Breast epithelium (tissue), 3 donors: ENCODE results near the gene PITX3.

Experiments
- POLR2A ChIP-seq: fragments of 450-650 bp; IDR thresholded peaks from one replicate; pipeline ENCODE4 v1.6.1; 2016; ENCODE audit warnings: antibody characterized with exemption, mild to moderate bottlenecking, moderate library complexity
- POLR2AphosphoS5 ChIP-seq, 3 donors: sonication (generic); formaldehyde crosslinking; IDR thresholded peaks; one replicate each; pipeline ENCODE4 v1.6.1; 2017; ENCODE audit warnings: antibody characterized with exemption in 3 of 3
- TF ChIP-seq, protein P1 (sequence below), 3 donors: fragments of 450-650 bp; IDR thresholded peaks; one replicate each; pipeline ENCODE4 v1.5.1; 2016 to 2017; ENCODE audit warnings: antibody characterized with exemption in 3 of 3, mild to moderate bottlenecking in 3 of 3, moderate library complexity in 3 of 3

DNA sequence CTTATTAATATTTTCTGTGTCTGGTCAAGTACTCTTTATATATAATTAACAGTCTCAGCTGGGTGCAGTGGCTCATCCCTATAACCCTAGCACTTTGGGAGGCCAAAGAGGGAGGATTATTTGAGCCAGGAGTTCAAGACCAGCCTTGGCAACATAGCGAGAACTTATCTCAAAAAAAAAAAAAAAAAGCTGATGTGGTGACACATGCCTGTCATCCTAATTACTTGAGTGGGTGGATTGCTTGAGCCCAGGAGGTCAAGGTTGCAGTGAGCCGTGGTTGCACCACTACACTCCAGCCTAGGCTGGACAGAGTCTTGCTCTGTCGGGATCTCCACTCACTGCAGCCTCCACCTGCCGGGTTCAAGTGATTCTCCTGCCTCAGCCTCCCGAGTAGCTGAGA, 21.9 kb downstream of the PITX3 start:
- TF ChIP-seq POLR2A, result no peak
- TF ChIP-seq, protein P1, sequence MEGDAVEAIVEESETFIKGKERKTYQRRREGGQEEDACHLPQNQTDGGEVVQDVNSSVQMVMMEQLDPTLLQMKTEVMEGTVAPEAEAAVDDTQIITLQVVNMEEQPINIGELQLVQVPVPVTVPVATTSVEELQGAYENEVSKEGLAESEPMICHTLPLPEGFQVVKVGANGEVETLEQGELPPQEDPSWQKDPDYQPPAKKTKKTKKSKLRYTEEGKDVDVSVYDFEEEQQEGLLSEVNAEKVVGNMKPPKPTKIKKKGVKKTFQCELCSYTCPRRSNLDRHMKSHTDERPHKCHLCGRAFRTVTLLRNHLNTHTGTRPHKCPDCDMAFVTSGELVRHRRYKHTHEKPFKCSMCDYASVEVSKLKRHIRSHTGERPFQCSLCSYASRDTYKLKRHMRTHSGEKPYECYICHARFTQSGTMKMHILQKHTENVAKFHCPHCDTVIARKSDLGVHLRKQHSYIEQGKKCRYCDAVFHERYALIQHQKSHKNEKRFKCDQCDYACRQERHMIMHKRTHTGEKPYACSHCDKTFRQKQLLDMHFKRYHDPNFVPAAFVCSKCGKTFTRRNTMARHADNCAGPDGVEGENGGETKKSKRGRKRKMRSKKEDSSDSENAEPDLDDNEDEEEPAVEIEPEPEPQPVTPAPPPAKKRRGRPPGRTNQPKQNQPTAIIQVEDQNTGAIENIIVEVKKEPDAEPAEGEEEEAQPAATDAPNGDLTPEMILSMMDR (IDR thresholded peaks at IDR 0.05), result no peak
- TF ChIP-seq POLR2AphosphoS5 (IDR thresholded peaks at IDR 0.05), result no peak
